Ovary (tissue), 3 donors: ENCODE data around the gene AGMO.

Experiments used
- POLR2A ChIP-seq: fragments of 450-650 bp; IDR thresholded peaks from one replicate; pipeline ENCODE4 v1.6.1; 2017; ENCODE audit warnings: antibody characterized with exemption, mild to moderate bottlenecking, moderate library complexity
- TF ChIP-seq, protein P1 (sequence below), 3 donors: fragments of 450-650 bp in 2 of 3; fragments of 200-600 bp in 1 of 3; IDR thresholded peaks; one replicate each; pipeline versions ENCODE4 v1.5.1 to v1.8.0; 2016 to 2022; ENCODE audit warnings: antibody characterized with exemption in 3 of 3, mild to moderate bottlenecking in 1 of 3
- donor health status: DM: no; HTN: no; CAD: no.

GRCh38 chr7:15424468-15424867 lies 137.3 kb downstream of the AGMO start:
- no peak for TF ChIP-seq POLR2A
- TF ChIP-seq, protein P1, sequence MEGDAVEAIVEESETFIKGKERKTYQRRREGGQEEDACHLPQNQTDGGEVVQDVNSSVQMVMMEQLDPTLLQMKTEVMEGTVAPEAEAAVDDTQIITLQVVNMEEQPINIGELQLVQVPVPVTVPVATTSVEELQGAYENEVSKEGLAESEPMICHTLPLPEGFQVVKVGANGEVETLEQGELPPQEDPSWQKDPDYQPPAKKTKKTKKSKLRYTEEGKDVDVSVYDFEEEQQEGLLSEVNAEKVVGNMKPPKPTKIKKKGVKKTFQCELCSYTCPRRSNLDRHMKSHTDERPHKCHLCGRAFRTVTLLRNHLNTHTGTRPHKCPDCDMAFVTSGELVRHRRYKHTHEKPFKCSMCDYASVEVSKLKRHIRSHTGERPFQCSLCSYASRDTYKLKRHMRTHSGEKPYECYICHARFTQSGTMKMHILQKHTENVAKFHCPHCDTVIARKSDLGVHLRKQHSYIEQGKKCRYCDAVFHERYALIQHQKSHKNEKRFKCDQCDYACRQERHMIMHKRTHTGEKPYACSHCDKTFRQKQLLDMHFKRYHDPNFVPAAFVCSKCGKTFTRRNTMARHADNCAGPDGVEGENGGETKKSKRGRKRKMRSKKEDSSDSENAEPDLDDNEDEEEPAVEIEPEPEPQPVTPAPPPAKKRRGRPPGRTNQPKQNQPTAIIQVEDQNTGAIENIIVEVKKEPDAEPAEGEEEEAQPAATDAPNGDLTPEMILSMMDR (IDR thresholded peaks at IDR 0.05) = no peak
